Stomach (tissue), 9 donors: ENCODE results near the gene ZNF438. TPM values are rescaled to one million over a fixed set of nuclear protein-coding genes. Genes with fewer than 3 reads are reported as not detected.

Source experiments
- DNase-seq, 2 donors: peaks; one replicate each; pipeline versions ENCODE4 v3.0.0 to v3.0.0-alpha.2; 2013 to 2019
- H3K27ac ChIP-seq, 5 donors: fragments of 200-600 bp in 4 of 5; sonication (generic) in 4 of 5; one replicate each; pipeline ENCODE4 v1.5.1; 2013 to 2019; ENCODE audit warnings: mild to moderate bottlenecking in 1 of 5, moderate library complexity in 1 of 5
- H3K27me3 ChIP-seq, 3 donors: fragments of 200-600 bp; sonication (generic); one replicate each; pipeline ENCODE4 v1.5.1; 2017 to 2019; ENCODE audit warnings: mixed run types in 1 of 3
- H3K36me3 ChIP-seq, 4 donors: fragments of 200-600 bp; sonication (generic); 1 replicate in 3 of 4; 2 replicates in 1 of 4; pipeline ENCODE4 v1.5.1; 2016 to 2019
- H3K4me1 ChIP-seq, 4 donors: fragments of 200-600 bp; sonication (generic); one replicate each; pipeline ENCODE4 v1.5.1; 2016 to 2019
- H3K4me3 ChIP-seq, 4 donors: fragments of 200-600 bp; sonication (generic) in 3 of 4; one replicate each; pipeline ENCODE4 v1.5.1; 2016 to 2019; ENCODE audit warnings: mild to moderate bottlenecking in 1 of 4
- H3K9me3 ChIP-seq, 4 donors: fragments of 200-600 bp; sonication (generic); one replicate each; pipeline ENCODE4 v1.5.1; 2016 to 2019
- CTCF ChIP-seq, 7 experiments: fragments of 450-650 bp in 4 of 7; fragments of 200-600 bp in 3 of 7; sonication (generic) in 3 of 7; IDR thresholded peaks; one replicate each; pipeline ENCODE4 v1.5.1; 2016 to 2019; ENCODE audit warnings: antibody characterized with exemption in 7 of 7, control low read depth in 2 of 7, mild to moderate bottlenecking in 1 of 7
- EP300 ChIP-seq: sonication (generic); formaldehyde crosslinking; IDR thresholded peaks from one replicate; pipeline ENCODE4 v1.6.1; 2017; ENCODE audit warnings: antibody characterized with exemption
- POLR2A ChIP-seq, 4 donors: fragments of 450-650 bp; IDR thresholded peaks; one replicate each; pipeline ENCODE4 v1.6.1; 2016; ENCODE audit warnings: antibody characterized with exemption in 4 of 4, control low read depth in 2 of 4, mild to moderate bottlenecking in 1 of 4, moderate library complexity in 1 of 4
- POLR2AphosphoS5 ChIP-seq, 3 donors: sonication (generic); formaldehyde crosslinking; IDR thresholded peaks; one replicate each; pipeline ENCODE4 v1.6.1; 2016; ENCODE audit warnings: antibody characterized with exemption in 3 of 3
- WGBS, 5 donors: extraction: QIAGEN DNeasy Blood & Tissue Kit in 3 of 5; methylation state at CpG; one replicate each; pipeline versions ENCODE4 v1.1.5 to v1.1.7; 2013 to 2018; 5-methylcytosine and 5-hydroxymethylcytosine counted together
- intact Hi-C: fragments of 100-400 bp; cut with DNase I; formaldehyde crosslinking; loops from one replicate; pipeline ENCODE4 v1.15.1; 2023; ENCODE audit warnings: low total_unique reads
- polyA plus RNA-seq, 3 donors: library from polyadenylated mRNA; stranded (reverse); fragments of 200-250 nt; gene quantifications; one replicate each; pipeline ENCODE4 v1.2.3, GENCODE V29; 2013
- total RNA-seq, 5 donors: library from RNA; depleted of rRNA; stranded (reverse); fragments of >200 nt; gene quantifications; one replicate each; pipeline versions ENCODE4 v1.1.0 to v1.2.3, GENCODE V29; 2014 to 2016
- donor health status: healthy with polysubstance abuse.
- donor health status: Bipolar disorder and iron deficiency.
- donor health status: healthy.

The ZNF438 gene
- total and polyA plus RNA-seq, 8 donors = 3.5 to 37.9 (median 5.4) TPM; not detected in 1

- WGBS, 5 donors = 55 to 77% (median 76%) methylated on average over 4 of the region's 4 CpGs
- Histone ChIP-seq H3K27me3 (no peaks in the 10 kb centered on the region), H3K4me3 (no peak overlapping the region), H3K27ac (no peak overlapping the region), H3K4me1 (peaks cover 0 to 6% (median 0%) of the 10 kb centered on the region in 4 donors), H3K9me3 (no peaks in the 10 kb centered on the region), H3K36me3 (no peaks in the 10 kb centered on the region)
- TF ChIP-seq EP300 (no peak), POLR2AphosphoS5 (IDR thresholded peaks at IDR 0.05) (no peak), CTCF (IDR thresholded peaks at IDR 0.05) (no peak), POLR2A (IDR thresholded peaks at IDR 0.05) (no peak)
- DNase-seq = no peak
- intact Hi-C loops = no loop called here
Measured at GRCh38 chr10:31075434-31075833, 43.8 kb upstream of the ZNF438 start.

GRCh38 chr10:31074722-31075086, 43.0 kb upstream of the ZNF438 start:
- intact Hi-C loops = no loop called here
- no peaks in the 10 kb centered on the region for H3K27me3 ChIP-seq
- TF ChIP-seq POLR2A (IDR thresholded peaks at IDR 0.05) = no peak
- TF ChIP-seq CTCF (IDR thresholded peaks at IDR 0.05) = no peak
- DNase-seq = no peak
- H3K9me3 ChIP-seq = no peaks in the 10 kb centered on the region
- no peaks in the 10 kb centered on the region for H3K36me3 ChIP-seq
- H3K4me3 ChIP-seq = no peak overlapping the region
- H3K4me1 ChIP-seq = peaks cover 0 to 6% (median 0%) of the 10 kb centered on the region in 4 donors
- no peak overlapping the region for H3K27ac ChIP-seq
- WGBS, 5 donors = 73 to 92% (median 83%) methylated on average over 5 of the region's 5 CpGs

GRCh38 chr10:31073996-31074721, 42.5 kb upstream of the ZNF438 start:
- TF ChIP-seq EP300 = no peak
- no peak for TF ChIP-seq CTCF (IDR thresholded peaks at IDR 0.05)
- TF ChIP-seq POLR2A (IDR thresholded peaks at IDR 0.05) = no peak
- no peak for TF ChIP-seq POLR2AphosphoS5 (IDR thresholded peaks at IDR 0.05)
- Histone ChIP-seq H3K4me1 (peaks cover 0 to 6% (median 0%) of the 10 kb centered on the region in 4 donors), H3K27me3 (no peaks in the 10 kb centered on the region), H3K36me3 (no peaks in the 10 kb centered on the region), H3K27ac (no peak overlapping the region), H3K4me3 (no peak overlapping the region), H3K9me3 (no peaks in the 10 kb centered on the region)
- 81 to 88% (median 84%) methylated on average over 5 of the region's 5 CpGs for WGBS, 5 donors
- DNase-seq = no peak
- intact Hi-C loops = no loop called here

- 87 to 98% (median 95%) methylated on average over 5 of the region's 5 CpGs for WGBS, 5 donors
- TF ChIP-seq CTCF (IDR thresholded peaks at IDR 0.05) (no peak), EP300 (no peak), POLR2AphosphoS5 (IDR thresholded peaks at IDR 0.05) (no peak), POLR2A (IDR thresholded peaks at IDR 0.05) (no peak)
- intact Hi-C loops = no loop called here
Measured at GRCh38 chr10:31073211-31073610, 41.5 kb upstream of the ZNF438 start.

More at GRCh38 chr10:31073211-31073610, 41.5 kb upstream of the ZNF438 start:
- Histone ChIP-seq H3K9me3 (no peaks in the 10 kb centered on the region), H3K27ac (no peak overlapping the region), H3K36me3 (no peaks in the 10 kb centered on the region), H3K27me3 (no peaks in the 10 kb centered on the region), H3K4me1 (peaks cover 0 to 6% (median 0%) of the 10 kb centered on the region in 4 donors), H3K4me3 (no peak overlapping the region)
- DNase-seq = no peak
